ENCODE measurements around the gene IFI16.
"Not testable (repeated sequence)": the region's sequence is repeated elsewhere in the genome, so short reads cannot be mapped to it uniquely, and the experiment has no call there.

DNA sequence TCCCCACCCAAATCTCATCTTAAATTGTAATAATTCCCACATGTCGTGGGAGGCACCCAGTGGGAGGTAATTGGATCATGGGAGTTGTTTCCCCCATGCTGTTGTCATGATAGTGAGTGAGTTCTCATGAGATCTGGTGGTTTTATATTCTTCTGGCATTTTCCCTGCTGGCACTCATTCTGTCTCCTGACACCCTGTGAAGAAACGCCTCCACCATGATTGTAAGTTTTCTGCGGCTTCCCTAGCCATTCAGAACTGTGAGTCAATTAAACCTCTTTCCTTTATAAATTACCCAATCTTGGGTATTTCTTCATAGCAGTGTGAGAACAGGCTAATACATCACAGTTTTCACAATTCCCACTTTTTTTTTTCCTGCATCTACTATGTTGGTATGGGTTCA lies 93.3 kb downstream of the IFI16 start:
- TF ChIP-seq, protein P1, sequence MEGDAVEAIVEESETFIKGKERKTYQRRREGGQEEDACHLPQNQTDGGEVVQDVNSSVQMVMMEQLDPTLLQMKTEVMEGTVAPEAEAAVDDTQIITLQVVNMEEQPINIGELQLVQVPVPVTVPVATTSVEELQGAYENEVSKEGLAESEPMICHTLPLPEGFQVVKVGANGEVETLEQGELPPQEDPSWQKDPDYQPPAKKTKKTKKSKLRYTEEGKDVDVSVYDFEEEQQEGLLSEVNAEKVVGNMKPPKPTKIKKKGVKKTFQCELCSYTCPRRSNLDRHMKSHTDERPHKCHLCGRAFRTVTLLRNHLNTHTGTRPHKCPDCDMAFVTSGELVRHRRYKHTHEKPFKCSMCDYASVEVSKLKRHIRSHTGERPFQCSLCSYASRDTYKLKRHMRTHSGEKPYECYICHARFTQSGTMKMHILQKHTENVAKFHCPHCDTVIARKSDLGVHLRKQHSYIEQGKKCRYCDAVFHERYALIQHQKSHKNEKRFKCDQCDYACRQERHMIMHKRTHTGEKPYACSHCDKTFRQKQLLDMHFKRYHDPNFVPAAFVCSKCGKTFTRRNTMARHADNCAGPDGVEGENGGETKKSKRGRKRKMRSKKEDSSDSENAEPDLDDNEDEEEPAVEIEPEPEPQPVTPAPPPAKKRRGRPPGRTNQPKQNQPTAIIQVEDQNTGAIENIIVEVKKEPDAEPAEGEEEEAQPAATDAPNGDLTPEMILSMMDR (IDR thresholded peaks at IDR 0.05): not testable (repeated sequence)
- TF ChIP-seq POLR2A (IDR thresholded peaks at IDR 0.05): not testable (repeated sequence)

All from vagina (tissue), 2 donors.